Measurements from ENCODE around the gene ZMYND10.

Gene ZMYND10

GRCh38 chr3:50303013-50303815, 42.3 kb downstream of the ZMYND10 start, which contains the start of gene HYAL1:
Gene HYAL1, minus strand, starts transcription at chr3:50303574. Its CDS starts 618 bp downstream, at chr3:50302956.
- DNase-seq (ENCODE audit: low read depth in 2 of 2), result no peak

GRCh38 chr3:50302095-50303012, 43.2 kb downstream of the ZMYND10 start:
- no peak for DNase-seq (ENCODE audit: low read depth in 2 of 2)

- DNase-seq (ENCODE audit: low read depth in 2 of 2), result no peak
These were observed 44.8 kb downstream of the ZMYND10 start for GRCh38 chr3:50300681-50301254.

- no peak for DNase-seq (ENCODE audit: low read depth in 2 of 2)
These were observed 45.4 kb downstream of the ZMYND10 start for GRCh38 chr3:50299929-50300680.

GRCh38 chr3:50299638-50299928, 45.9 kb downstream of the ZMYND10 start:
- DNase-seq (ENCODE audit: low read depth in 2 of 2), result no peak

- DNase-seq (ENCODE audit: low read depth in 2 of 2), result peak; percentile 98 to 99
These were observed 46.5 kb downstream of the ZMYND10 start, which contains the start of the genes HYAL3 and NAA80 for GRCh38 chr3:50298836-50299637. Gene HYAL3, minus strand, starts transcription at chr3:50299405. Its CDS starts 3,803 bp downstream, at chr3:50295602. Gene NAA80, minus strand, starts transcription at chr3:50299405. Its CDS starts 1,942 bp downstream, at chr3:50297463.

GRCh38 chr3:50297896-50298725, 47.4 kb downstream of the ZMYND10 start:
- no peak for DNase-seq (ENCODE audit: low read depth in 2 of 2)

- no peak for DNase-seq (ENCODE audit: low read depth in 2 of 2)
These were observed 48.2 kb downstream of the ZMYND10 start for GRCh38 chr3:50297384-50297775.

- DNase-seq (ENCODE audit: low read depth in 2 of 2), result no peak
These were observed 48.7 kb downstream of the ZMYND10 start for GRCh38 chr3:50296721-50297383.

- no peak for DNase-seq (ENCODE audit: low read depth in 2 of 2)
These were observed 49.7 kb downstream of the ZMYND10 start for GRCh38 chr3:50295553-50296431.

GRCh38 chr3:50294492-50295403, 50.8 kb downstream of the ZMYND10 start:
- DNase-seq (ENCODE audit: low read depth in 2 of 2), result no peak

- DNase-seq (ENCODE audit: low read depth in 2 of 2), result no peak
These were observed 51.4 kb downstream of the ZMYND10 start for GRCh38 chr3:50294089-50294488.

GRCh38 chr3:50293079-50293801, 52.3 kb downstream of the ZMYND10 start:
- no peak for DNase-seq (ENCODE audit: low read depth in 2 of 2)

- DNase-seq (ENCODE audit: low read depth in 2 of 2), result peak; percentile 90 to 93
These were observed 53.1 kb downstream of the ZMYND10 start, which contains the start of gene IFRD2 for GRCh38 chr3:50292159-50293078. Gene IFRD2, minus strand, starts transcription at chr3:50292429. Its CDS starts 155 bp downstream, at chr3:50292274.
